Measurements from ENCODE around the gene REN. TPM values are rescaled to one million over a fixed set of nuclear protein-coding genes. Genes with fewer than 3 reads are reported as not detected.

REN gene
- total and polyA plus RNA-seq, 2 of the 13 experiments (the other 11 are each of a cell fraction or from before 2014, with no cell fraction given) = not detected

- TF ChIP-seq PATZ1 (CRISPR knock-in tag; IDR thresholded peaks at IDR 0.05) (peak; percentile 67), ZNF451 (CRISPR knock-in tag; IDR thresholded peaks at IDR 0.05) (no peak), THYN1 (CRISPR knock-in tag; IDR thresholded peaks at IDR 0.05; ENCODE audit: borderline replicate concordance, low read depth) (no peak), ZNF790 (CRISPR knock-in tag; IDR thresholded peaks at IDR 0.05; ENCODE audit: borderline replicate concordance) (no peak), PITX1 (CRISPR knock-in tag; IDR thresholded peaks at IDR 0.05) (no peak), MEIS2 (CRISPR knock-in tag; IDR thresholded peaks at IDR 0.05) (no peak; the same call in 1 of the 2 replicates), TMF1 (CRISPR knock-in tag; IDR thresholded peaks at IDR 0.05; ENCODE audit: low read depth) (no peak), ZNF160 (CRISPR knock-in tag; IDR thresholded peaks at IDR 0.05) (no peak), TIGD3 (CRISPR knock-in tag; IDR thresholded peaks at IDR 0.05; ENCODE audit: borderline replicate concordance) (no peak), IRF9 (CRISPR knock-in tag; IDR thresholded peaks at IDR 0.05; ENCODE audit: borderline replicate concordance) (peak; percentile 41; the same call in 1 of the 2 replicates), CREM (IDR thresholded peaks at IDR 0.05) (no peak), CREM (CRISPR knock-in tag; IDR thresholded peaks at IDR 0.05) (no peak), ZNF441 (CRISPR knock-in tag; IDR thresholded peaks at IDR 0.05; ENCODE audit: borderline replicate concordance) (no peak), ZFX (CRISPR knock-in tag; IDR thresholded peaks at IDR 0.05; ENCODE audit: low read depth) (peak; percentile 34; the same call in 1 of the 2 replicates), NONO (IDR thresholded peaks at IDR 0.05) (no peak), NONO (CRISPR knock-in tag; conservative IDR thresholded peaks at IDR 0.05) (peak; percentile 81), ZNF326 (CRISPR knock-in tag; IDR thresholded peaks at IDR 0.05; ENCODE audit: borderline replicate concordance) (0 out of 2 replicates have a peak, but pooled peaks have one; percentile 36), KLF11 (CRISPR knock-in tag; IDR thresholded peaks at IDR 0.05) (peak; percentile 63; the same call in 1 of the 2 replicates), ZNF274 (CRISPR knock-in tag; IDR thresholded peaks at IDR 0.05) (no peak), POLR2A (IDR thresholded peaks at IDR 0.05; ENCODE audit: insufficient read depth in 1 of 2, low read depth in 2 of 2, low read length in 2 of 2) (no peak), AGO1 (IDR thresholded peaks at IDR 0.05; ENCODE audit: low read depth, low read length, poor library complexity, severe bottlenecking) (no peak), DNMT3B (CRISPR knock-in tag; conservative IDR thresholded peaks at IDR 0.05) (no peak), IRF2 (CRISPR knock-in tag; IDR thresholded peaks at IDR 0.05) (peak; percentile 13; the same call in 1 of the 2 replicates), GFI1 (CRISPR knock-in tag; IDR thresholded peaks at IDR 0.05; ENCODE audit: borderline replicate concordance) (no peak), ZGPAT (CRISPR knock-in tag; IDR thresholded peaks at IDR 0.05) (peak; percentile 63; the same call in 1 of the 2 replicates)
Measured at GRCh38 chr1:204128964-204129896, 36.9 kb downstream of the REN start (continued).

All from HepG2 (cell line).